ENCODE results near the gene CFAP300.

DNA sequence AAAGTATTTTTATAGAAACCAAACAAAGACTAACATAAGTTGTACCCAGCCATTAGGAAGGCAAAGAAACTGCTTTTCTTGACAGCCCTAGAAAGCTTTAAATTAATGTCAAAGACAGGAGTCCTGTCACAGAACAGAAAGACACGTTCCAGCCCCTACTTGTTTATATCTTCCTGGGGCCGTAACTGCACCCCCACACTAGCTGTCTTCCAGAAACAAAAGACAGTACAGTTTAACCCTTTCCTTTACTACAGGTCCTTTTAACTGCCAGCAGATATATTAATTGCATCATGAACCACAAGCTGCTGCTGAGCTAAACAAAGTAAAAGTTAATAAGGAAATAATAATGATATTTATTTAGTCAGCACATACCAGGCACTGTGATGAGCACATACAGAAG, 20.3 kb upstream of the CFAP300 start:
- TF ChIP-seq SIN3A (IDR thresholded peaks at IDR 0.05; ENCODE audit: borderline replicate concordance, insufficient read depth, low read length) (no peak), POLR2AphosphoS5 (IDR thresholded peaks at IDR 0.05; ENCODE audit: low read depth, low read length) (no peak)
- TF ChIP-seq, protein P1, sequence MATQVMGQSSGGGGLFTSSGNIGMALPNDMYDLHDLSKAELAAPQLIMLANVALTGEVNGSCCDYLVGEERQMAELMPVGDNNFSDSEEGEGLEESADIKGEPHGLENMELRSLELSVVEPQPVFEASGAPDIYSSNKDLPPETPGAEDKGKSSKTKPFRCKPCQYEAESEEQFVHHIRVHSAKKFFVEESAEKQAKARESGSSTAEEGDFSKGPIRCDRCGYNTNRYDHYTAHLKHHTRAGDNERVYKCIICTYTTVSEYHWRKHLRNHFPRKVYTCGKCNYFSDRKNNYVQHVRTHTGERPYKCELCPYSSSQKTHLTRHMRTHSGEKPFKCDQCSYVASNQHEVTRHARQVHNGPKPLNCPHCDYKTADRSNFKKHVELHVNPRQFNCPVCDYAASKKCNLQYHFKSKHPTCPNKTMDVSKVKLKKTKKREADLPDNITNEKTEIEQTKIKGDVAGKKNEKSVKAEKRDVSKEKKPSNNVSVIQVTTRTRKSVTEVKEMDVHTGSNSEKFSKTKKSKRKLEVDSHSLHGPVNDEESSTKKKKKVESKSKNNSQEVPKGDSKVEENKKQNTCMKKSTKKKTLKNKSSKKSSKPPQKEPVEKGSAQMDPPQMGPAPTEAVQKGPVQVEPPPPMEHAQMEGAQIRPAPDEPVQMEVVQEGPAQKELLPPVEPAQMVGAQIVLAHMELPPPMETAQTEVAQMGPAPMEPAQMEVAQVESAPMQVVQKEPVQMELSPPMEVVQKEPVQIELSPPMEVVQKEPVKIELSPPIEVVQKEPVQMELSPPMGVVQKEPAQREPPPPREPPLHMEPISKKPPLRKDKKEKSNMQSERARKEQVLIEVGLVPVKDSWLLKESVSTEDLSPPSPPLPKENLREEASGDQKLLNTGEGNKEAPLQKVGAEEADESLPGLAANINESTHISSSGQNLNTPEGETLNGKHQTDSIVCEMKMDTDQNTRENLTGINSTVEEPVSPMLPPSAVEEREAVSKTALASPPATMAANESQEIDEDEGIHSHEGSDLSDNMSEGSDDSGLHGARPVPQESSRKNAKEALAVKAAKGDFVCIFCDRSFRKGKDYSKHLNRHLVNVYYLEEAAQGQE (IDR thresholded peaks at IDR 0.05; ENCODE audit: insufficient read depth in 1 of 2, low read depth in 2 of 2, low read length in 2 of 2), result no peak
